ENCODE data around the gene MEIS2. TPM values are rescaled to one million over a fixed set of nuclear protein-coding genes. Genes with fewer than 3 reads are reported as not detected.

The MEIS2 gene
- total RNA-seq, 1 experiment from 2014 or later = 9.3 TPM

DNA sequence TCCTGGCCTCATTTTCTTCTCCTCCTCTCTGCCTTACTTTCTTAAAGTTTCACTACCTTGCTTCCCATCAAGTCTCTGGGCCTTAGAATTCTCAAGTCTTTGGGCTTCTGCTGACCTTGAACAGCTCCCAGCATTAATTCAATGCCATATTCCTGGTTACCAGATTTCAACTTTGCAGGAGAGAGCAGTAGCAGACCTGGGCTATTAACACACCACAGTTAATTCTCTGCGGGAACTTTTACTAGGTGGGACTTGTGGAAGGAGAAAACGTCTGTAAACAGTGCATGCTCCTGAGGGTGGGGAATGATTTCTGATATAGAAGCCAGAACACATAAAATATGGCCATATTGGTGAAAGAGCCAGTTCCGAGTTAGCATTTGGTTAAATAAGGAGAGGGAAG is 214.6 kb downstream of the MEIS2 start:
- Histone ChIP-seq H3K4me3 (ENCODE audit: low read depth, low read length, poor library complexity, severe bottlenecking) (no peak overlapping the region), H3K27me3 (replicated peaks; ENCODE audit: insufficient read depth, low read depth, low read length, poor library complexity) (peaks cover 38% of the 10 kb centered on the region), H3K9me3 (ENCODE audit: low read depth, low read length, poor library complexity, severe bottlenecking) (no peaks in the 10 kb centered on the region), H3K27ac (ENCODE audit: low read depth, low read length, poor library complexity, severe bottlenecking) (no peak overlapping the region), H3K4me1 (ENCODE audit: insufficient read depth, low read length, poor library complexity, severe bottlenecking) (peaks cover 13% of the 10 kb centered on the region), H3K36me3 (ENCODE audit: insufficient read depth, low read length, poor library complexity, severe bottlenecking) (no peaks in the 10 kb centered on the region)
- TF ChIP-seq EZH2 (IDR thresholded peaks at IDR 0.05; ENCODE audit: borderline replicate concordance, low read depth, low read length, poor library complexity, severe bottlenecking) = no peak
- TF ChIP-seq, protein P1, sequence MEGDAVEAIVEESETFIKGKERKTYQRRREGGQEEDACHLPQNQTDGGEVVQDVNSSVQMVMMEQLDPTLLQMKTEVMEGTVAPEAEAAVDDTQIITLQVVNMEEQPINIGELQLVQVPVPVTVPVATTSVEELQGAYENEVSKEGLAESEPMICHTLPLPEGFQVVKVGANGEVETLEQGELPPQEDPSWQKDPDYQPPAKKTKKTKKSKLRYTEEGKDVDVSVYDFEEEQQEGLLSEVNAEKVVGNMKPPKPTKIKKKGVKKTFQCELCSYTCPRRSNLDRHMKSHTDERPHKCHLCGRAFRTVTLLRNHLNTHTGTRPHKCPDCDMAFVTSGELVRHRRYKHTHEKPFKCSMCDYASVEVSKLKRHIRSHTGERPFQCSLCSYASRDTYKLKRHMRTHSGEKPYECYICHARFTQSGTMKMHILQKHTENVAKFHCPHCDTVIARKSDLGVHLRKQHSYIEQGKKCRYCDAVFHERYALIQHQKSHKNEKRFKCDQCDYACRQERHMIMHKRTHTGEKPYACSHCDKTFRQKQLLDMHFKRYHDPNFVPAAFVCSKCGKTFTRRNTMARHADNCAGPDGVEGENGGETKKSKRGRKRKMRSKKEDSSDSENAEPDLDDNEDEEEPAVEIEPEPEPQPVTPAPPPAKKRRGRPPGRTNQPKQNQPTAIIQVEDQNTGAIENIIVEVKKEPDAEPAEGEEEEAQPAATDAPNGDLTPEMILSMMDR (conservative IDR thresholded peaks at IDR 0.05; ENCODE audit: low read depth, low read length) = no peak
- DNase-seq (ENCODE audit: low spot score) = no peak
- intact Hi-C loops (cut with micrococcal nuclease; ENCODE audit: unreplicated experiment) = no loop called here
- ChIA-PET CTCF (interaction anchor here (0.6 kb wide), 1 partner anchor 226 kb away, joined by 5 read pairs; no protein-coding TSS in a partner anchor), POLR2A (ENCODE audit: low non-redundant PET) (no interaction called here)
- BruUV-seq (replicated peaks) = no TSS peak

DNA sequence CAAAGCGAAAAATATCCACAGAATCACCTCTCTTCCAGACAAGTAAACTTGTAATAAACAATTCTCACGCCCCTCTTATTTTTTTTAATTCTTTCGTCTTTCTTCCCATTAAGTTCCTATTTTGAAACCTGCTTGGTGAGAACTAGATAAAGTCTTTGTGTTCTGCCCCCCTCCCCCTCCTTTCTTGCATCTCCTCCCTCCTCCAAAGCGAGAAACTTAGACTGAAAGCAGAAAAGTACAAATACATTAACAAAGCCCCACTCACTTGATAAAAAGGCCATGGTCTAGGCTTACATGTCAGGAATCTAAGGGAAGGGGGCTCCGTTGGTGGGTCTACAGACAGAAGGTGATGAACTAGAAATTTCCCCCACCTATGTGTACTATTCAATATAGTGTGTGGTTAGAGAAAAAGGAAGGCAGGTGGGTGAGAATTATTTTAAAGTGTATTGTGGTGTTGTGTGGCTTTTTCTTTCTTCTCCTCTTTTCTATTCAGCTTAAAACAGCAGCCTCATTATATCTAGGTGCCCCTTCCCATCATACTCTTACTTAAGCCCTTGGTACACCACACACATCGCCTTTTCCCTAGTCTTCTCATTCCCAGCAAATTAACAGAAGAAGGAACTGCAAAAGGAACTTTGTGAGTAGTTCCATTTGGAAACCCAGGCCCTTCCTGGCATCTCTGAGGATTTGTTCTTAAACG is 215.3 kb downstream of the MEIS2 start:
- CTCF ChIA-PET = no interaction called here
- no peak overlapping the region for H3K27ac ChIP-seq (ENCODE audit: low read depth, low read length, poor library complexity, severe bottlenecking)
- intact Hi-C loops (cut with micrococcal nuclease; ENCODE audit: unreplicated experiment) = loop anchor here (5.0 kb wide), 1 partner anchor 997 kb away; no protein-coding TSS in a partner anchor

DNA sequence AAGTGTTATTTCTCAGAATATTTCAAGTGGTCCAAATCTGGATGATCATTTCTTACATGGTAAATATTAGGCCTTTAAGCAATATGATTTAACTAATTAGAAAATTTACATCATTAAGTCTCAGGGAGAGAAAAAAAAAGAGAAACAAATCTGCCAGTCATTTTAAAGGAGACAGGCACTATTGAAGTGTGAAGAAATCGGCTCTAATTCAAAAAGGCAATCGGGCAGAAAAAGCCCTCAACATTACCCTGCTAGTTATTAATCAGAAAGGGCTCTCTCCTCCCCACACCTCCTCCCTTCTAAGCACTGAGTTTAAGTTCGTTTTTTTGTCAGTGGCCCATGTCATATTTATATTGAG is 215.9 kb downstream of the MEIS2 start:
- no peaks in the 10 kb centered on the region for H3K9me3 ChIP-seq (ENCODE audit: low read depth, low read length, poor library complexity, severe bottlenecking)
- peaks cover 51% of the 10 kb centered on the region for H3K27me3 ChIP-seq (replicated peaks; ENCODE audit: insufficient read depth, low read depth, low read length, poor library complexity)
- intact Hi-C loops (cut with micrococcal nuclease; ENCODE audit: unreplicated experiment) = loop anchor here (5.0 kb wide), 1 partner anchor 998 kb away; no protein-coding TSS in a partner anchor
- peaks cover 13% of the 10 kb centered on the region for H3K4me1 ChIP-seq (ENCODE audit: insufficient read depth, low read length, poor library complexity, severe bottlenecking)
- DNase-seq (ENCODE audit: low spot score) = no peak
- H3K4me3 ChIP-seq (ENCODE audit: low read depth, low read length, poor library complexity, severe bottlenecking) = no peak overlapping the region
- TF ChIP-seq, protein P1 (conservative IDR thresholded peaks at IDR 0.05; ENCODE audit: low read depth, low read length) = no peak
- no peak for TF ChIP-seq EZH2 (IDR thresholded peaks at IDR 0.05; ENCODE audit: borderline replicate concordance, low read depth, low read length, poor library complexity, severe bottlenecking)
- no peak overlapping the region for H3K27ac ChIP-seq (ENCODE audit: low read depth, low read length, poor library complexity, severe bottlenecking)
- no peaks in the 10 kb centered on the region for H3K36me3 ChIP-seq (ENCODE audit: insufficient read depth, low read length, poor library complexity, severe bottlenecking)
- BruUV-seq (replicated peaks) = no TSS peak
- ChIA-PET POLR2A (ENCODE audit: low non-redundant PET) (no interaction called here), CTCF (no interaction called here)

More for the DNA sequence above, 215.3 kb downstream of the MEIS2 start:
- Histone ChIP-seq H3K4me1 (ENCODE audit: insufficient read depth, low read length, poor library complexity, severe bottlenecking) (peaks cover 13% of the 10 kb centered on the region), H3K4me3 (ENCODE audit: low read depth, low read length, poor library complexity, severe bottlenecking) (no peak overlapping the region), H3K36me3 (ENCODE audit: insufficient read depth, low read length, poor library complexity, severe bottlenecking) (no peaks in the 10 kb centered on the region), H3K9me3 (ENCODE audit: low read depth, low read length, poor library complexity, severe bottlenecking) (no peaks in the 10 kb centered on the region), H3K27me3 (replicated peaks; ENCODE audit: insufficient read depth, low read depth, low read length, poor library complexity) (peaks cover 45% of the 10 kb centered on the region)
- BruUV-seq (replicated peaks) = no TSS peak
- POLR2A ChIA-PET (ENCODE audit: low non-redundant PET) = no interaction called here
- TF ChIP-seq, protein P1 (conservative IDR thresholded peaks at IDR 0.05; ENCODE audit: low read depth, low read length) = no peak
- no peak for TF ChIP-seq EZH2 (IDR thresholded peaks at IDR 0.05; ENCODE audit: borderline replicate concordance, low read depth, low read length, poor library complexity, severe bottlenecking)
- no peak for DNase-seq (ENCODE audit: low spot score)

Data from A673 (cell line).